Measurements from ENCODE around the gene ZNF296. TPM values are rescaled to one million over a fixed set of nuclear protein-coding genes. Genes with fewer than 3 reads are reported as not detected.
A peak's percentile ranks its signal among the peaks of the same experiment; 100 is the strongest.

ZNF296 gene
- total RNA-seq, 1 donor from 2014 or later = 5.8 TPM

DNA sequence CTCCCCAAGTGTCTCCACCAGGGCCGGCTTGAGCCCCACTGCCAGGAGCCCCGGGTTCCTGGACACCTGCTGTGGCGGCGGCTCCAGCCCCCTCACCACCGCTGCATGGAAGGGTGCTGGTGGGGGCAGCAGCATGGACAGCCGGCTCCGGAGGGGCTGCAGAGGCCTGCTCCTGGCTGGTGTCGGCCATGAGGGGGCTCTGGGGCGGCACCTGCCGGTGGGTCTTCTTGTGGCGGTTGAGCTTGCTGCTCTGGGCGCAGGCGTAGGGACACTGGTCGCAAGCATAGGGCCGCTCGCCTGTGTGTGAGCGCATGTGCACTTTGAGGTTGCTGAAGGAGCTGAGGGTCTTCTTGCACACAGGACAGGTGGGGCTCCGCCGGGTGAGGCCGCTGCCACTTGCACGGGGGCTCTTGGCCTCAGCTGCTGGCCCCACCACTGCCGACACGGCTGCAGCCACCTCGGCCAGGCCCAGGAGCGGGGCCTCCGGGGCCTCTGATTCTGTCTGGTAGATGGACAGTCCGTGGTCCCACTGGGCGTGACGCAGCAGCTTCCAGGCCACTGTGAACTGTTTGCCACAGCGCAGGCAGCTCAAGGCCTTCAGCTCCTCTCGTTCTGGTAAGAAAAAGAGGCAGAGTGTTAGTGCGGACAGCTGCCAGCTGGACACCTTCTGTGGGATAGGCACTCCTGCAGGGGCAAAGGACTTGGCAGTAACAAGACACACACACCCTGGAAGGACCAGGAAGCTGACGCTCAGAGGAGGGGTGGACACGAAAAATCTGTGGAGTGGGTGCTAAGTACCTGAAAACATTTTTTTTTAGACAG is 4.1 kb downstream of the ZNF296 start:
- no peaks in the 10 kb centered on the region for H3K27me3 Mint-ChIP-seq (ENCODE audit: low read depth)
- no peak for DNase-seq (ENCODE audit: low spot score)
- intact Hi-C loops (cut with micrococcal nuclease) = no loop called here
- no peak overlapping the region for H3K4me3 Mint-ChIP-seq (ENCODE audit: low read depth)
- H3K36me3 Mint-ChIP-seq (ENCODE audit: low read depth) = peaks cover 19% of the 10 kb centered on the region
- H3K4me1 Mint-ChIP-seq (ENCODE audit: low read depth) = peaks cover 9% of the 10 kb centered on the region
- H3K9me3 Mint-ChIP-seq = no peaks in the 10 kb centered on the region
- H3K27ac Mint-ChIP-seq = no peak overlapping the region

DNA sequence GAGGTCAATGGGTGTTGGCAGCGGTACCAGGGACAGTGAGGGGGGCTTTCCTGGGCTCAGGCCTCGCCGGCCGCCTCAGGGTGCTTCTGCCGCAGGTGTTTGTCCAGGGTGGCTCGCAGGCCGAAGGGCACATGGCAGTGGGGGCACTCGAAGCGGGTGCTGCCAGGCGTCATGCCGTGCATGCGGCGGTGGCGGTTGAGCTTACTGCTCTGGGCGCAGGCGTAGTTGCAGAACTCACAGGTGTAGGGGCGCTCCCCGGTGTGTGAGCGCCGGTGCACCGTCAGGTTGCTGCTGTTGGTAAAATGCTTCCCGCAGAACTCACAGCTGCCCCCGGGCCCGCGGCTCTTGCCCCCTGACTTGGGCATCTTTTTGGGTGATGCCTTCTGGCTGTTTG is 4.7 kb downstream of the ZNF296 start:
- Mint-ChIP-seq H3K27ac (no peak overlapping the region), H3K36me3 (ENCODE audit: low read depth) (peaks cover 24% of the 10 kb centered on the region), H3K27me3 (ENCODE audit: low read depth) (no peaks in the 10 kb centered on the region), H3K4me1 (ENCODE audit: low read depth) (peaks cover 3% of the 10 kb centered on the region), H3K9me3 (no peaks in the 10 kb centered on the region), H3K4me3 (ENCODE audit: low read depth) (no peak overlapping the region)
- no peak for DNase-seq (ENCODE audit: low spot score)
- intact Hi-C loops (cut with micrococcal nuclease) = no loop called here

DNA sequence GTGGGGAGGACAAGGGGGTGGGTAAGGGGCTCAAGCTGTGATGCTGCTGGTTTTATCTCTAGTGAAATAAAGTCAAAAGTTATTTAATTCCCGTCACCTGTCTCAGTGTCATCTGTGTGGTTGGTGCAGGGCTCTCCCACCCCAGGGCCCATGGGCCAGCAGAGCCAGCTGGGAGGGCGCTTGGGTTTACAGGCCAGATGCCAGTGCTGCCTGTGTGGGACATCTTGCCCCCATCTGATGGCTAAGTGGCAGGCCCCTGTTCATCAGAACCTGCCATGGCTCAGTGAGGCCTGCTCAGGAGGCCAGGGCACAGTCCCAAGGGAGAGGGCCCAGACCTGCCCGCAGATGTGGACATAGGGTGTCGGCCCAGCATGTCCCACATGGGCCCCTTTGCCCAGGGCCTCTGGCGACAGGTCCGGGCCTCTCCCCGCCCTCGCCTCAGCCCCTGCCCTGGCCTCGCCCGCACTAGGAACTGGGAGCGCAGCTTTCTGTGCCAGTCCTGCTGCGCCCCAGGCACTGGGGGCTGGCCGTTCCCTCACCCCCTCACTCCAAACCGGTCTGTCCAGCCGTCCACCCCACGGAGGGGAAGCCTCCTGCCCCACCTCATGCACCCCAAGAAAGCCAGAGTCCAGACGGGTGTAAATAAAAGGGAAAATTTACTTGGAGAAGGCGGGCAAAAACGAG is 5.3 kb downstream of the ZNF296 start:
- Mint-ChIP-seq H3K4me1 (ENCODE audit: low read depth) (peaks cover 1% of the 10 kb centered on the region), H3K27me3 (ENCODE audit: low read depth) (no peaks in the 10 kb centered on the region), H3K27ac (no peak overlapping the region), H3K36me3 (ENCODE audit: low read depth) (peaks cover 25% of the 10 kb centered on the region), H3K4me3 (ENCODE audit: low read depth) (no peak overlapping the region), H3K9me3 (no peaks in the 10 kb centered on the region)
- no peak for DNase-seq (ENCODE audit: low spot score)
- intact Hi-C loops (cut with micrococcal nuclease) = no loop called here

DNA sequence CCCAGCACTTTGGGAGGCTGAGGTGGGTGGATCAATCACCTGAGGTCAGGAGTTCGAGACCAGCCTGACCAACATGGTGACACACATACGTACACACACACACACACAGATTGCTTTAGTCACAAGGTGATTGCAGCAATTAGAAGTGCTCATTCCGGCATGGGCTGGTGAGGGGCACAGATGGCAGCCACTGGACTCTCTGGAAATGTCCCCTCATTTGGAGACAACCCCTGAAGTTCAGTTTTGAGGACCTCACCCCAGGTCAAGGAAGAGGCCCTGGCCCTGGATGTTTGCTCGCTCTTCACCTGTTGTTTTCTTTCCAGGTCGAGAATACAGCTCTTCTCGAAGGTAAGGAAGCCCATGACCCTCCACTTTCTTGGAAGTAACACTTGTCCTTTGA is 6.1 kb downstream of the ZNF296 start:
- Mint-ChIP-seq H3K27me3 (ENCODE audit: low read depth) (no peaks in the 10 kb centered on the region), H3K36me3 (ENCODE audit: low read depth) (peaks cover 29% of the 10 kb centered on the region), H3K9me3 (no peaks in the 10 kb centered on the region), H3K4me3 (ENCODE audit: low read depth) (no peak overlapping the region), H3K27ac (no peak overlapping the region), H3K4me1 (ENCODE audit: low read depth) (no peaks in the 10 kb centered on the region)
- no peak for DNase-seq (ENCODE audit: low spot score)
- intact Hi-C loops (cut with micrococcal nuclease) = no loop called here

DNA sequence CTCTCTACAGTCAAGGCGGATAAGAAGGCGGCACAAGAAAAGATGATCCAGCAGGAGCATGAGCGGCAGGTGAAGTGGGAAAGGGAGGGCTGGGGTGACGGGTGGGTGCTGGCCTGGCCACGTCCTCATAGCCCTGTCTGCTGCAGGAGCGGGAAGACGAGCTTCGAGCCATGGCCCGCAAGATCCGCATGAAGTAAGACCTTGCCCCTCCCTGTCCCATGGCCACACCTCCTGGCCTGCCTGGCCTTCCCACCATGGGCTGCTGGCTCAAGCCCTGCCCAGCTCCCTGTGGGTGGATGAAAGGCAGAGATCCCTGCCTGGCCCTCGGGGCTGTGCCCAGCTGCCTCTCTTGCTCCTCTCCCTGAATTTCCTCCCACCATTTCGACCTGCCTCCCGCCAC is 7.2 kb downstream of the ZNF296 start:
- Mint-ChIP-seq H3K27me3 (ENCODE audit: low read depth) (no peaks in the 10 kb centered on the region), H3K36me3 (ENCODE audit: low read depth) (peaks cover 33% of the 10 kb centered on the region), H3K27ac (no peak overlapping the region), H3K4me1 (ENCODE audit: low read depth) (no peaks in the 10 kb centered on the region), H3K4me3 (ENCODE audit: low read depth) (no peak overlapping the region), H3K9me3 (no peaks in the 10 kb centered on the region)
- no peak for DNase-seq (ENCODE audit: low spot score)
- intact Hi-C loops (cut with micrococcal nuclease) = no loop called here

DNA sequence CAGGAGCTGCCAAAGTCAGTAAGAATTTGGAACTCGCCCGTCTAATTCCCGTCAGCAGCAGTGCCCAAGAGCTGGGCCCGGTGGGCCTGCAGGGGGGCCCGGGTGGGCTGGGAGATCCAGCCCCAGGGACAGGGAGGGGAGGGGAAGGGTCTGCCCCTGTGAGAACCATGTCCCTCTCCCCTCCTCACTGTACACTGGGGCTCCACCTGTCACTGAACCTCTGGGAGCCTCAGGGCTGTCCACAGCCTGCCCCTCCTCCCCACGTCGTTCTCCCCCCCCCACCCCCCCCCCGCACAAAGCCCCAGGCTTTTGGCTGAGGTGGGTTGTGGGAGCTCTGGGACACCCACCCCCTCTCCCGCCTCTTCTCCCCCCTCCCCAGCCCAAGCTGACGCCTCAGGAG is 8.2 kb downstream of the ZNF296 start:
- intact Hi-C loops (cut with micrococcal nuclease) = no loop called here
- Mint-ChIP-seq H3K4me3 (ENCODE audit: low read depth) (no peak overlapping the region), H3K27me3 (ENCODE audit: low read depth) (no peaks in the 10 kb centered on the region), H3K9me3 (no peaks in the 10 kb centered on the region), H3K4me1 (ENCODE audit: low read depth) (no peaks in the 10 kb centered on the region), H3K27ac (no peak overlapping the region), H3K36me3 (ENCODE audit: low read depth) (peaks cover 40% of the 10 kb centered on the region)
- no peak for DNase-seq (ENCODE audit: low spot score)

DNA sequence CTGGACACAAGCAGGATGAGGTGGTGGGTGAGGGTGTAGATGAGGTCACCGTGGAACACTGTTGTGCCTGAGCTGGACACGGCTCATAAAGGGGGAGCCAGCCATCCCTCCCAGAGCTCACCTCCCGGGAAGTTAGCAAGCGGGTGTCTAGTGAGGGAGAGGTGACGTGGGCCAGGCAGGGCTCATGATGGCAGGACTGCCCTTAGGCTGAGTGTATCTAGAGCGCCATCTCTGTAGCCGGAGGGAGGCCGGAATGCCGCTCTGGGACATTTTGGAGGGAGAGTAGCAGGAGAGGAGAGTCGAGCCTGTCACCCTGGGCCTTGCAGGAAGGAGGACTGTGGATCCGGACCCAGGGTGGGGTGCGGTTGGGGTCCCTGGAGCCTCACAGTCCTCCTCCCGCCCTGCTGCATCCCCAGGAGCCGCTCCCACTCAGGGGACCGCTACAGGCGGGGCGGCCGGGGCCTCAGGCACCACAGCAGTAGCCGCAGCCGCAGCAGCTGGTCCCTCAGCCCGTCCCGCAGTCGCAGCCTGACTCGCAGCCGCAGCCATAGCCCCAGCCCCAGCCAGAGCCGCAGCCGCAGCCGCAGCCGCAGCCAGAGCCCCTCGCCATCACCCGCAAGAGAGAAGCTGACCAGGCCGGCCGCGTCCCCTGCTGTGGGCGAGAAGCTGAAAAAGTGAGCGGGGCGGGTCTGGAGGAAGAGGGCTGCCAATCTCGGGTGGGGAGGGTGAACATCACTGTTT is 9.2 kb downstream of the ZNF296 start:
- Mint-ChIP-seq H3K27ac (no peak overlapping the region), H3K4me3 (ENCODE audit: low read depth) (no peak overlapping the region)

DNA sequence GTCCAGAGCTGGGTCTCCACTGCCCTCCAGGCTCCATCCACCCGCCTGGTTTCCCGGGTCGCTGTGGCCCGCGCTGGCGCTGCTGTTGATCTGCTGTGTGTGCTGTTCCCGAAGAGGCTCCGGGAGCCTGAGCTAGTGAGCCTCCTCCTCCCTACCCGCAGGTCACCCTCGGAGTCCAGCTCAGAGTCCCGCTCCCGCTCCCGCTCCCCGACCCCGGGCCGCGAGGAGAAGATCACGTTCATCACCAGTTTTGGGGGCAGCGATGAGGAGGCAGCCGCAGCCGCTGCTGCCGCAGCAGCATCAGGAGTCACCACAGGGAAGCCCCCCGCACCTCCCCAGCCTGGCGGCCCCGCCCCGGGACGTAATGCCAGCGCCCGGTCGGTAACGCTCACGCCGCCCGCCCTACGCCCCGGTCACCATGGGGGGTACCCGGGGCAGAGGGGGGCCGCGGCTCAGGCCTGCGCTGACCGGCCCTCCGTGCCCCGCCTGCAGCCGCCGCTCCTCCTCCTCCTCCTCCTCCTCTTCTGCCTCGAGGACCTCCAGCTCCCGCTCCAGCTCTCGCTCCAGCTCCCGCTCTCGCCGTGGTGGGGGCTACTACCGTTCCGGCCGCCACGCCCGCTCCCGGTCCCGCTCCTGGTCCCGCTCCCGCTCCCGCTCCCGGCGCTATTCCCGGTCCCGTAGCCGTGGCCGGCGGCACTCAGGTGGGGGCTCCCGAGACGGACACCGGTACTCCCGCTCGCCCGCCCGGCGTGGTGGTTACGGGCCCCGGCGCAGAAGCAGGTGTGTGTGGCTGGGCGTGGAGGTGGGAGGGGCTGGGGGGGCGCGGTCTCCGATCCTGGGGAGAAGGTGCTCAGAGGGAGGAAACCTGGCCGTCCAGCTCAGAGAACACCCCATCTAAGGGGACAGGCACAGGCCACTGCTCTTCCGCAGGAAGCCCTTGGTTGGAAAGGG is 12.2 kb downstream of the ZNF296 start:
- Mint-ChIP-seq H3K36me3 (ENCODE audit: low read depth) (peaks cover 57% of the 10 kb centered on the region), H3K4me1 (ENCODE audit: low read depth) (peaks cover 2% of the 10 kb centered on the region), H3K9me3 (no peaks in the 10 kb centered on the region), H3K27ac (no peak overlapping the region), H3K27me3 (ENCODE audit: low read depth) (no peaks in the 10 kb centered on the region), H3K4me3 (ENCODE audit: low read depth) (no peak overlapping the region)
- DNase-seq (ENCODE audit: low spot score) = no peak
- intact Hi-C loops (cut with micrococcal nuclease) = no loop called here

More for the DNA sequence above, 9.2 kb downstream of the ZNF296 start:
- intact Hi-C loops (cut with micrococcal nuclease) = no loop called here
- Mint-ChIP-seq H3K36me3 (ENCODE audit: low read depth) (peaks cover 44% of the 10 kb centered on the region), H3K27me3 (ENCODE audit: low read depth) (no peaks in the 10 kb centered on the region), H3K9me3 (no peaks in the 10 kb centered on the region), H3K4me1 (ENCODE audit: low read depth) (no peaks in the 10 kb centered on the region)
- DNase-seq (ENCODE audit: low spot score) = no peak

DNA sequence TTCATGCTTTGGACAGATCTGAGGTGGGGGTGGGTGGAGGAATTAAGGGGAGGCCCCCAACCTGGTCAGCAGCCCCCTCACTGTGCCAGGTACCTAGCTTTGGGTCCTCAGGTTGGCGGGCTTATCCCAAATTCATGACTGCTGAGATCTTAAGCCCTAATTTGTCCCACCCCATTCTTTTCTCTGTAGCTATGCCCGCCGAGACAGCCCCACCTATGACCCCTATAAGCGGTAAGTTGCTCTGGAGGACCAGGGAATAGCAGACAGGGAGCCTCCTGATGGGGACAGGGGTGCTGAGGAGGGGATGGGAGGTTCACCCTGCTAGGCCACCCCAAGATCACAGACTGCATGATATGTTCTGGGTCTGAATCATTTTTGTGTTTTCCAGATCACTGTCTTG is 14.3 kb downstream of the ZNF296 start:
- DNase-seq (ENCODE audit: low spot score) = no peak
- no peak overlapping the region for H3K4me3 Mint-ChIP-seq (ENCODE audit: low read depth)

DNA sequence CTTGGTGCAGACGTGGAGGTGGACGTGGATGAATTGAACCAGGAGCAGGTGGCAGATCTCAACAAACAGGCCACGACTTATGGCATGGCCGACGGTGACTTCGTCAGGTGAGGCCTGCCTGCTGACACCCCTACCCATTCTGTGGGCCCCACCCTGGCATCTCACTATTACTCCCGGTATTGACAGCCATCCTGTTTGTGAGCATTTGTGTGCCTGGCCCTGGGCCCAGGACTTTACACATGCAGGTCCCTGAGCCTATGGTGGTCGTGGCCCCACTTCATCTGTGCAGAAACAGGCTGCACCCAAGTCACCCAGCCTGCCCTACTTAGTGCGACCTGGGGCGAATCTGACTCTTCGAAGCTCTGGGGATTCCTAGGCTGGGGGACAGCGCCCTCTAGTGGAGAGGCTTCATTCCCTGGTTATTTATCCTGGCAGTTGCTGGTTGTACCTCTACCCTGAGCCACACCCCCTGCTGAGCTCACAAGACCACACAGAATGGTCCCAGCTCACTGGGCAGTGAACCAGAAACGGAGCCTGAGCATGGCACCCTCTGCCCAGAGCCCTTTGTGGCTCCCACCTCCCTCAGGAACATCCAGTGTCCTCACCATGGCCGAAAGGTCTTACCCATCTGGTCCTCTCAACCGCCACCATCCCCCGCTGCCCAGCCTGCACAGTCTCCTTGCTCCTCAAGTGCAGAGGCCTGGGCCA is 16.9 kb downstream of the ZNF296 start:
- DNase-seq (ENCODE audit: low spot score) = peak; percentile 70
- Mint-ChIP-seq H3K4me1 (ENCODE audit: low read depth) (peaks cover 2% of the 10 kb centered on the region), H3K4me3 (ENCODE audit: low read depth) (no peak overlapping the region), H3K27me3 (ENCODE audit: low read depth) (no peaks in the 10 kb centered on the region), H3K36me3 (ENCODE audit: low read depth) (peaks cover 70% of the 10 kb centered on the region), H3K9me3 (no peaks in the 10 kb centered on the region), H3K27ac (peak overlapping the region; percentile 59)
- intact Hi-C loops (cut with micrococcal nuclease) = loop anchor here (1.0 kb wide), 1 partner anchor 70 kb away; no protein-coding TSS in a partner anchor

More for the DNA sequence above, 14.3 kb downstream of the ZNF296 start:
- Mint-ChIP-seq H3K27ac (no peak overlapping the region), H3K4me1 (ENCODE audit: low read depth) (peaks cover 2% of the 10 kb centered on the region), H3K27me3 (ENCODE audit: low read depth) (no peaks in the 10 kb centered on the region), H3K36me3 (ENCODE audit: low read depth) (peaks cover 68% of the 10 kb centered on the region), H3K9me3 (no peaks in the 10 kb centered on the region)
- intact Hi-C loops (cut with micrococcal nuclease) = no loop called here

DNA sequence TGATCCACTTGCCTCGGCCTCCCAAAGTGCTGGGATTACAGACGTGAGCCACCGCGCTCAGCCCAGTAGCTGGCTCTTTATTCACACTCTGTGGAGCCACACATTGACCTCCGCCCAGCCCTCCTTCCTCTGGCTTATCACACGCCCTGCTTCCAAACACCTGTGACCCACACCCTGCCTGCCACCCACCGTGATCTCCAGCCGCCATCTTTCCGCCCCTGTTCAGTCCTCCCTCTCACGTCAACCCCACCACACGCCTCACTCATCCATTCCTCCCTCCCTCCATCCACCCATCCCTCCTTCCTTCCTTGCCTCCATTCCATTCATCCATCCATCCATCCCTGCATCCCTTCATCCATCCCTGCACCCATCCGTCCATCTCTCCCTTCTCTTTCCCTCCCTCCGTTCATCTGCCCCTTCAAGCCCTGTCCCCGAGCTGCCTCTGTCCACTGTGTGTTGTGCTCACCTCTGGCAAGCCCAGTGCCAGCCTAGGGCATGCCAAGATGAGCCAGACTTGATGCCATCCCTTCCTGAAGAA is 17.6 kb downstream of the ZNF296 start:
- H3K4me1 Mint-ChIP-seq (ENCODE audit: low read depth) = peaks cover 2% of the 10 kb centered on the region
- H3K4me3 Mint-ChIP-seq (ENCODE audit: low read depth) = no peak overlapping the region
- no peak for DNase-seq (ENCODE audit: low spot score)
- intact Hi-C loops (cut with micrococcal nuclease) = loop anchor here (1.0 kb wide), 1 partner anchor 69 kb away; no protein-coding TSS in a partner anchor
- H3K36me3 Mint-ChIP-seq (ENCODE audit: low read depth) = peaks cover 72% of the 10 kb centered on the region
- H3K27ac Mint-ChIP-seq = no peak overlapping the region
- H3K27me3 Mint-ChIP-seq (ENCODE audit: low read depth) = no peaks in the 10 kb centered on the region
- no peaks in the 10 kb centered on the region for H3K9me3 Mint-ChIP-seq
